Neural cell (in vitro differentiated cells): ENCODE results near the gene CFAP45. TPM values are rescaled to one million over a fixed set of nuclear protein-coding genes. Genes with fewer than 3 reads are reported as not detected.

Source experiments
- H2AFZ ChIP-seq: fragments of 200-600, 300-800 bp; sonication (generic), shearing (Covaris generic); 2 replicates; pipeline ENCODE4 v1.6.0; 2014; ENCODE audit warnings: low read depth, mild to moderate bottlenecking, antibody characterized with exemption, low read length, moderate library complexity
- H3F3A ChIP-seq: fragments of 200-600 bp; shearing (Covaris generic); 2 replicates; pipeline ENCODE4 v1.6.1; 2016; ENCODE audit warnings: mild to moderate bottlenecking, moderate library complexity, mixed read lengths, antibody characterized with exemption, low read length; ENCODE audit not compliant: insufficient read depth, poor library complexity, severe bottlenecking
- H3K27ac ChIP-seq: fragments of 200-600, 300-800 bp; sonication (generic), shearing (Covaris generic); 2 replicates; pipeline ENCODE4 v1.5.1; 2014; ENCODE audit warnings: mild to moderate bottlenecking, low read length, moderate library complexity
- H3K27me3 ChIP-seq: fragments of 300-800, 200-600 bp; sonication (generic), shearing (Covaris generic); 2 replicates; pipeline ENCODE4 v1.6.0; 2014; ENCODE audit warnings: mild to moderate bottlenecking, low read depth, low read length, moderate library complexity; ENCODE audit not compliant: insufficient read depth
- H3K36me3 ChIP-seq: fragments of 300-800, 200-600 bp; sonication (generic), shearing (Covaris generic); 2 replicates; pipeline ENCODE4 v1.5.1; 2014; ENCODE audit warnings: mild to moderate bottlenecking, antibody characterized with exemption, low read length, moderate library complexity; ENCODE audit not compliant: insufficient read depth
- H3K4me2 ChIP-seq: fragments of 300-800, 200-600 bp; sonication (generic), shearing (Covaris generic); 2 replicates; pipeline ENCODE4 v1.6.0; 2014; ENCODE audit warnings: mild to moderate bottlenecking, low read length
- H3K4me3 ChIP-seq: fragments of 300-800, 200-600 bp; sonication (generic), shearing (Covaris generic); 2 replicates; pipeline ENCODE4 v1.5.1; 2014; ENCODE audit warnings: mild to moderate bottlenecking, low read length, moderate library complexity
- H3K79me2 ChIP-seq: fragments of 200-600 bp; shearing (Covaris generic); replicated peaks from 2 replicates; pipeline ENCODE4 v1.6.0; 2014; ENCODE audit warnings: mild to moderate bottlenecking, low read length, moderate library complexity; ENCODE audit not compliant: insufficient read depth
- H3K9ac ChIP-seq: fragments of 300-800, 200-600 bp; sonication (generic), shearing (Covaris generic); 2 replicates; pipeline ENCODE4 v1.6.1; 2016; ENCODE audit warnings: mild to moderate bottlenecking, low read length, mixed read lengths
- H3K9me2 ChIP-seq: fragments of 200-600 bp; shearing (Covaris generic); 2 replicates; pipeline ENCODE4 v1.6.1; 2016; ENCODE audit warnings: mild to moderate bottlenecking, low read length, mixed read lengths; ENCODE audit not compliant: insufficient read depth
- H3K9me3 ChIP-seq: fragments of 200-600, 300-800 bp; sonication (generic), shearing (Covaris generic); 2 replicates; pipeline ENCODE4 v1.6.1; 2016; ENCODE audit warnings: mild to moderate bottlenecking, mixed run types, low read length, moderate library complexity, mixed read lengths
- H4K20me1 ChIP-seq: fragments of 200-600 bp; shearing (Covaris generic); 2 replicates; pipeline ENCODE4 v1.6.1; 2016; ENCODE audit warnings: mild to moderate bottlenecking, mixed run types; ENCODE audit not compliant: insufficient read depth
- EP300 ChIP-seq: fragments of 450-650 bp; conservative IDR thresholded peaks from 2 replicates; pipeline ENCODE4 v1.6.1; 2014; ENCODE audit warnings: antibody characterized with exemption, mild to moderate bottlenecking, moderate library complexity; ENCODE audit not compliant: poor library complexity, severe bottlenecking
- EZH2 ChIP-seq: fragments of 200-600, 300-800 bp; shearing (Covaris generic), sonication (generic); IDR thresholded peaks from 2 replicates; pipeline ENCODE4 v1.6.1; 2014; ENCODE audit warnings: antibody characterized with exemption, low read length, borderline replicate concordance, mild to moderate bottlenecking; ENCODE audit not compliant: insufficient read depth, poor library complexity, severe bottlenecking
- MXI1 ChIP-seq: fragments of 450-650 bp; conservative IDR thresholded peaks from 2 replicates; pipeline ENCODE4 v1.6.1; 2014; ENCODE audit warnings: antibody characterized with exemption, mild to moderate bottlenecking; ENCODE audit not compliant: poor library complexity, severe bottlenecking
- POLR2AphosphoS5 ChIP-seq: IDR thresholded peaks from 2 replicates; pipeline ENCODE4 v1.6.1; 2012
- RAD21 ChIP-seq: fragments of 450-650 bp; conservative IDR thresholded peaks from 2 replicates; pipeline ENCODE4 v1.6.1; 2014; ENCODE audit warnings: antibody characterized with exemption, mild to moderate bottlenecking, moderate library complexity
- SMC3 ChIP-seq: fragments of 450-650 bp; conservative IDR thresholded peaks from 2 replicates; pipeline ENCODE4 v1.6.1; 2014; ENCODE audit warnings: antibody characterized with exemption, mild to moderate bottlenecking, moderate library complexity; ENCODE audit not compliant: poor library complexity
- TAF1 ChIP-seq: IDR thresholded peaks from 2 replicates; pipeline ENCODE4 v1.6.1; 2012; ENCODE audit warnings: low read depth
- polyA plus RNA-seq: library from polyadenylated mRNA; depleted of rRNA; stranded (reverse); fragments of >200 nt; gene quantifications from 2 replicates; pipeline ENCODE4 v1.2.3, GENCODE V29; 2014
- TF ChIP-seq, protein P1 (sequence below): IDR thresholded peaks from 2 replicates; pipeline ENCODE4 v1.6.1; 2012; ENCODE audit warnings: borderline replicate concordance
- TF ChIP-seq, protein P2 (sequence below): fragments of 450-650 bp; IDR thresholded peaks from 2 replicates; pipeline ENCODE4 v1.5.1; 2014; ENCODE audit warnings: antibody characterized with exemption, mild to moderate bottlenecking, moderate library complexity; ENCODE audit not compliant: poor library complexity, severe bottlenecking

Gene CFAP45
- polyA plus RNA-seq, 1 donor from 2014 or later, result 0.12 TPM

- no peak overlapping the region for H3K27ac ChIP-seq
- H3K4me3 ChIP-seq, result no peak overlapping the region
- H2AFZ ChIP-seq, result no peak overlapping the region
- TF ChIP-seq RAD21 (no peak), TAF1 (no peak), POLR2AphosphoS5 (no peak), SMC3 (no peak), EP300 (no peak)
- TF ChIP-seq, protein P1, sequence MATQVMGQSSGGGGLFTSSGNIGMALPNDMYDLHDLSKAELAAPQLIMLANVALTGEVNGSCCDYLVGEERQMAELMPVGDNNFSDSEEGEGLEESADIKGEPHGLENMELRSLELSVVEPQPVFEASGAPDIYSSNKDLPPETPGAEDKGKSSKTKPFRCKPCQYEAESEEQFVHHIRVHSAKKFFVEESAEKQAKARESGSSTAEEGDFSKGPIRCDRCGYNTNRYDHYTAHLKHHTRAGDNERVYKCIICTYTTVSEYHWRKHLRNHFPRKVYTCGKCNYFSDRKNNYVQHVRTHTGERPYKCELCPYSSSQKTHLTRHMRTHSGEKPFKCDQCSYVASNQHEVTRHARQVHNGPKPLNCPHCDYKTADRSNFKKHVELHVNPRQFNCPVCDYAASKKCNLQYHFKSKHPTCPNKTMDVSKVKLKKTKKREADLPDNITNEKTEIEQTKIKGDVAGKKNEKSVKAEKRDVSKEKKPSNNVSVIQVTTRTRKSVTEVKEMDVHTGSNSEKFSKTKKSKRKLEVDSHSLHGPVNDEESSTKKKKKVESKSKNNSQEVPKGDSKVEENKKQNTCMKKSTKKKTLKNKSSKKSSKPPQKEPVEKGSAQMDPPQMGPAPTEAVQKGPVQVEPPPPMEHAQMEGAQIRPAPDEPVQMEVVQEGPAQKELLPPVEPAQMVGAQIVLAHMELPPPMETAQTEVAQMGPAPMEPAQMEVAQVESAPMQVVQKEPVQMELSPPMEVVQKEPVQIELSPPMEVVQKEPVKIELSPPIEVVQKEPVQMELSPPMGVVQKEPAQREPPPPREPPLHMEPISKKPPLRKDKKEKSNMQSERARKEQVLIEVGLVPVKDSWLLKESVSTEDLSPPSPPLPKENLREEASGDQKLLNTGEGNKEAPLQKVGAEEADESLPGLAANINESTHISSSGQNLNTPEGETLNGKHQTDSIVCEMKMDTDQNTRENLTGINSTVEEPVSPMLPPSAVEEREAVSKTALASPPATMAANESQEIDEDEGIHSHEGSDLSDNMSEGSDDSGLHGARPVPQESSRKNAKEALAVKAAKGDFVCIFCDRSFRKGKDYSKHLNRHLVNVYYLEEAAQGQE, result no peak
- H3K9ac ChIP-seq, result no peak overlapping the region
- H3K79me2 ChIP-seq, result no peaks in the 10 kb centered on the region
- no peaks in the 10 kb centered on the region for H3F3A ChIP-seq
- no peaks in the 10 kb centered on the region for H3K9me2 ChIP-seq
- no peak overlapping the region for H3K4me2 ChIP-seq
- H4K20me1 ChIP-seq, result no peaks in the 10 kb centered on the region
- H3K27me3 ChIP-seq, result no peaks in the 10 kb centered on the region
- no peaks in the 10 kb centered on the region for H3K36me3 ChIP-seq
- no peaks in the 10 kb centered on the region for H3K9me3 ChIP-seq
Observed at GRCh38 chr1:159879977-159880376, 20.0 kb downstream of the CFAP45 start.

DNA sequence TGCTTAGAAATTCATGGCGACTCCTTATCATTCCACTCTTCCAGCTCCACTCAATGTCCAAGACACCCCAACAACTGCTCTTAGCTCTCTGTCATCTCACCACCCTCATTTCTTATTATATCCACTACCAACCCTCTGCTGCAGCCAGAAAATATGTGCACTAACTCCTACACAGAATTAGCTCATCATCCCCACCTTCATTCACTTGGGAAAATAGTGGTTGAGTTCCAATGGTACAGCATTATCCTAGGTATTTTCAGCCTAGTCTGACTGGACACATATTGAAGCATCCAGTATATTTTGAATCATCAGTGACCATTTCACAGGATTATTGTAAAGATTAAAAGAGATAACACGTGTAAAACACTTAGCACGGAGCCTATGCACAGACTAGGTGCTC lies 20.8 kb downstream of the CFAP45 start:
- Histone ChIP-seq H3F3A (no peaks in the 10 kb centered on the region), H3K27ac (no peak overlapping the region), H4K20me1 (no peaks in the 10 kb centered on the region), H3K9me2 (no peaks in the 10 kb centered on the region), H3K9ac (no peak overlapping the region), H3K36me3 (no peaks in the 10 kb centered on the region), H3K4me3 (no peak overlapping the region), H3K79me2 (no peaks in the 10 kb centered on the region), H3K27me3 (no peaks in the 10 kb centered on the region), H2AFZ (no peak overlapping the region), H3K9me3 (no peaks in the 10 kb centered on the region), H3K4me2 (no peak overlapping the region)
- TF ChIP-seq EZH2 (no peak), SMC3 (no peak), EP300 (no peak), MXI1 (no peak), TAF1 (no peak), POLR2AphosphoS5 (no peak), RAD21 (no peak)
- TF ChIP-seq, protein P1, result no peak
- TF ChIP-seq, protein P2, sequence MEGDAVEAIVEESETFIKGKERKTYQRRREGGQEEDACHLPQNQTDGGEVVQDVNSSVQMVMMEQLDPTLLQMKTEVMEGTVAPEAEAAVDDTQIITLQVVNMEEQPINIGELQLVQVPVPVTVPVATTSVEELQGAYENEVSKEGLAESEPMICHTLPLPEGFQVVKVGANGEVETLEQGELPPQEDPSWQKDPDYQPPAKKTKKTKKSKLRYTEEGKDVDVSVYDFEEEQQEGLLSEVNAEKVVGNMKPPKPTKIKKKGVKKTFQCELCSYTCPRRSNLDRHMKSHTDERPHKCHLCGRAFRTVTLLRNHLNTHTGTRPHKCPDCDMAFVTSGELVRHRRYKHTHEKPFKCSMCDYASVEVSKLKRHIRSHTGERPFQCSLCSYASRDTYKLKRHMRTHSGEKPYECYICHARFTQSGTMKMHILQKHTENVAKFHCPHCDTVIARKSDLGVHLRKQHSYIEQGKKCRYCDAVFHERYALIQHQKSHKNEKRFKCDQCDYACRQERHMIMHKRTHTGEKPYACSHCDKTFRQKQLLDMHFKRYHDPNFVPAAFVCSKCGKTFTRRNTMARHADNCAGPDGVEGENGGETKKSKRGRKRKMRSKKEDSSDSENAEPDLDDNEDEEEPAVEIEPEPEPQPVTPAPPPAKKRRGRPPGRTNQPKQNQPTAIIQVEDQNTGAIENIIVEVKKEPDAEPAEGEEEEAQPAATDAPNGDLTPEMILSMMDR, result no peak
